DND-41 (cell line): Measurements from ENCODE around the gene ZNF248.
"Not testable (repeated sequence)": the region's sequence is repeated elsewhere in the genome, so short reads cannot be mapped to it uniquely, and the experiment has no call there.

Source experiments
- ATAC-seq: fragments of 200-7000 bp; cut with Tn5 transposase; 3 replicates; pipeline ENCODE4 v1.9.1; 2021; ENCODE audit warnings: low read depth; ENCODE audit not compliant: insufficient read depth
- DNase-seq: peaks from one replicate; pipeline ENCODE4 v3.0.0-alpha.2; 2020
- H2AFZ ChIP-seq: 2 replicates; pipeline ENCODE4 v1.6.0; 2012; ENCODE audit warnings: low read depth, low read length
- H3K27ac ChIP-seq: 2 replicates; pipeline ENCODE4 v1.5.1; 2012; ENCODE audit warnings: low read length, inconsistent platforms
- H3K27me3 ChIP-seq: fragments of 200-600 bp; sonication (generic); 2 replicates; pipeline ENCODE4 v1.6.0; 2012; ENCODE audit warnings: low read length, mild to moderate bottlenecking, inconsistent platforms; ENCODE audit not compliant: insufficient read depth, poor library complexity
- H3K36me3 ChIP-seq: 2 replicates; pipeline ENCODE4 v1.5.1; 2012; ENCODE audit warnings: low read length, inconsistent platforms; ENCODE audit not compliant: insufficient read depth
- H3K4me1 ChIP-seq: 2 replicates; pipeline ENCODE4 v1.5.1; 2012; ENCODE audit warnings: mild to moderate bottlenecking, low read length; ENCODE audit not compliant: insufficient read depth
- H3K4me2 ChIP-seq: 2 replicates; pipeline ENCODE4 v1.6.0; 2012; ENCODE audit warnings: mild to moderate bottlenecking, moderate library complexity, low read length, inconsistent platforms; ENCODE audit not compliant: insufficient read depth
- H3K4me3 ChIP-seq, 2 experiments: fragments of 200-600 bp in 1 of 2; shearing (Covaris generic) in 1 of 2; 2 replicates each; pipeline ENCODE4 v1.5.1; 2012 to 2016; ENCODE audit warnings: inconsistent platforms in 2 of 2, low read length in 2 of 2, mild to moderate bottlenecking in 2 of 2, low read depth in 1 of 2, moderate library complexity in 1 of 2
- H3K79me2 ChIP-seq: 2 replicates; pipeline ENCODE4 v1.6.0; 2012; ENCODE audit warnings: low read length, inconsistent platforms; ENCODE audit not compliant: insufficient read depth
- H3K9ac ChIP-seq: 2 replicates; pipeline ENCODE4 v1.6.0; 2012; ENCODE audit warnings: low read depth, mild to moderate bottlenecking, inconsistent platforms, low read length, moderate library complexity
- H3K9me3 ChIP-seq: 2 replicates; pipeline ENCODE4 v1.5.1; 2012; ENCODE audit warnings: low read length, moderate library complexity, mild to moderate bottlenecking, inconsistent platforms; ENCODE audit not compliant: insufficient read depth, severe bottlenecking
- H4K20me1 ChIP-seq: 2 replicates; pipeline ENCODE4 v1.6.0; 2012; ENCODE audit warnings: low read length; ENCODE audit not compliant: insufficient read depth
- CTCF ChIP-seq: IDR thresholded peaks from 2 replicates; pipeline ENCODE4 v1.5.1; 2012; ENCODE audit warnings: borderline replicate concordance, low read length, moderate library complexity, mild to moderate bottlenecking; ENCODE audit not compliant: poor library complexity, severe bottlenecking; ENCODE audit errors: extremely low read depth
- EZH2 ChIP-seq: IDR thresholded peaks from 3 replicates; pipeline ENCODE4 v1.6.1; 2012; ENCODE audit warnings: borderline replicate concordance, low read depth, mild to moderate bottlenecking, moderate library complexity, low read length, inconsistent platforms; ENCODE audit not compliant: severe bottlenecking

Gene ZNF248

GRCh38 chr10:37747081-37747480 lies 110.3 kb downstream of the ZNF248 start:
- Histone ChIP-seq H3K9me3 (no peaks in the 10 kb centered on the region), H3K4me3 (no peak overlapping the region), H3K27me3 (no peaks in the 10 kb centered on the region), H3K4me2 (no peak overlapping the region), H3K4me1 (no peaks in the 10 kb centered on the region), H3K9ac (no peak overlapping the region), H3K27ac (no peak overlapping the region), H3K79me2 (no peaks in the 10 kb centered on the region), H4K20me1 (no peaks in the 10 kb centered on the region), H2AFZ (no peak overlapping the region), H3K36me3 (no peaks in the 10 kb centered on the region)
- TF ChIP-seq EZH2 (no peak), CTCF (no peak)
- no peak for ATAC-seq
- no peak for DNase-seq

- DNase-seq = no peak
- Histone ChIP-seq H3K4me2 (no peak overlapping the region), H3K79me2 (no peaks in the 10 kb centered on the region), H3K4me1 (no peaks in the 10 kb centered on the region), H3K27ac (no peak overlapping the region), H3K27me3 (no peaks in the 10 kb centered on the region), H3K9ac (no peak overlapping the region), H3K36me3 (no peaks in the 10 kb centered on the region), H2AFZ (no peak overlapping the region), H4K20me1 (no peaks in the 10 kb centered on the region), H3K4me3 (no peak overlapping the region), H3K9me3 (no peaks in the 10 kb centered on the region)
- ATAC-seq = no peak
- TF ChIP-seq CTCF (no peak), EZH2 (no peak)
Measured at GRCh38 chr10:37741831-37742230, 115.6 kb downstream of the ZNF248 start.

- TF ChIP-seq EZH2 (no peak), CTCF (no peak)
- DNase-seq (no peak), ATAC-seq (no peak; the same call in 2 of the 3 replicates)
- Histone ChIP-seq H2AFZ (no peak overlapping the region), H3K36me3 (no peaks in the 10 kb centered on the region), H3K9ac (no peak overlapping the region), H3K79me2 (no peaks in the 10 kb centered on the region), H3K4me2 (no peak overlapping the region), H3K4me3 (no peak overlapping the region), H3K9me3 (no peaks in the 10 kb centered on the region), H3K27ac (no peak overlapping the region), H3K27me3 (no peaks in the 10 kb centered on the region), H4K20me1 (no peaks in the 10 kb centered on the region), H3K4me1 (no peaks in the 10 kb centered on the region)
Measured at GRCh38 chr10:37739181-37739580, 118.2 kb downstream of the ZNF248 start.

GRCh38 chr10:37738241-37738640 lies 119.2 kb downstream of the ZNF248 start:
- H3K27ac ChIP-seq, H3K9me3 ChIP-seq, H3K9ac ChIP-seq, H3K79me2 ChIP-seq, DNase-seq, H3K4me2 ChIP-seq, H3K27me3 ChIP-seq, H4K20me1 ChIP-seq, ATAC-seq, H3K4me3 ChIP-seq, H3K36me3 ChIP-seq, H2AFZ ChIP-seq, H3K4me1 ChIP-seq: not testable (repeated sequence)
